KG1 (cell line): Measurements from ENCODE around the gene NOL6.
"Not testable (repeated sequence)": the region's sequence is repeated elsewhere in the genome, so short reads cannot be mapped to it uniquely, and the experiment has no call there.

ENCODE experiments used
- DNase-seq: peaks from one replicate; lab custom pipeline; 2025; lab: John Stamatoyannopoulos, UW

NOL6 gene

GRCh38 chr9:33471361-33471760, 2.4 kb downstream of the NOL6 start:
- DNase-seq, result no peak

- no peak for DNase-seq
These were observed 3.8 kb downstream of the NOL6 start for GRCh38 chr9:33469891-33470290.

- no peak for DNase-seq
These were observed 4.7 kb downstream of the NOL6 start for GRCh38 chr9:33468797-33469621.

GRCh38 chr9:33468215-33468730, 5.5 kb downstream of the NOL6 start:
- DNase-seq, result no peak

GRCh38 chr9:33467526-33467925, 6.2 kb downstream of the NOL6 start:
- no peak for DNase-seq

GRCh38 chr9:33466565-33467495, 6.9 kb downstream of the NOL6 start:
- peak; percentile 37 for DNase-seq

GRCh38 chr9:33465596-33466564, 7.8 kb downstream of the NOL6 start:
- DNase-seq, result no peak

GRCh38 chr9:33465096-33465495, 8.6 kb downstream of the NOL6 start:
- no peak for DNase-seq

GRCh38 chr9:33464045-33464636, 9.6 kb downstream of the NOL6 start:
- no peak for DNase-seq

- DNase-seq, result no peak
These were observed 10.6 kb downstream of the NOL6 start for GRCh38 chr9:33463151-33463550.

GRCh38 chr9:33461492-33461891, 12.2 kb downstream of the NOL6 start:
- no peak for DNase-seq

- DNase-seq, result no peak
These were observed 12.9 kb downstream of the NOL6 start for GRCh38 chr9:33460854-33461253.

GRCh38 chr9:33459115-33459514, 14.6 kb downstream of the NOL6 start:
- no peak for DNase-seq

- no peak for DNase-seq
These were observed 15.3 kb downstream of the NOL6 start for GRCh38 chr9:33458444-33458843.

- no peak for DNase-seq
These were observed 17.8 kb downstream of the NOL6 start for GRCh38 chr9:33455945-33456344.

GRCh38 chr9:33455456-33455855, 18.3 kb downstream of the NOL6 start:
- not testable (repeated sequence) for DNase-seq

- DNase-seq, result not testable (repeated sequence)
These were observed 19.1 kb downstream of the NOL6 start for GRCh38 chr9:33454661-33455026.

GRCh38 chr9:33453999-33454660, 19.6 kb downstream of the NOL6 start:
- no peak for DNase-seq

GRCh38 chr9:33453286-33453860, 20.4 kb downstream of the NOL6 start:
- no peak for DNase-seq

GRCh38 chr9:33452828-33453271, 20.9 kb downstream of the NOL6 start:
- no peak for DNase-seq
